Mucosa of descending colon (tissue), 3 donors: ENCODE measurements around the gene DTNA. TPM values are rescaled to one million over a fixed set of nuclear protein-coding genes. Genes with fewer than 3 reads are reported as not detected.
"Not testable (repeated sequence)": the region's sequence is repeated elsewhere in the genome, so short reads cannot be mapped to it uniquely, and the experiment has no call there.

Experiments used
- ATAC-seq: fragments of 200-7000 bp; cut with Tn5 transposase; one replicate; pipeline ENCODE4 v1.9.1; 2020; ENCODE audit warnings: mild to moderate bottlenecking, moderate library complexity
- DNase-seq, 3 donors: peaks; one replicate each; pipeline ENCODE4 v3.0.0-alpha.2; 2020
- H3K36me3 ChIP-seq: fragments of 200-600 bp; one replicate; pipeline ENCODE4 v1.8.0; 2021; ENCODE audit warnings: low read depth, mild to moderate bottlenecking
- H3K4me1 ChIP-seq: fragments of 200-600 bp; one replicate; pipeline ENCODE4 v1.8.0; 2021; ENCODE audit warnings: low read depth, mild to moderate bottlenecking
- H3K4me3 ChIP-seq: fragments of 200-600 bp; one replicate; pipeline ENCODE4 v1.8.0; 2021; ENCODE audit warnings: mild to moderate bottlenecking
- H3K9me3 ChIP-seq: fragments of 200-600 bp; one replicate; pipeline ENCODE4 v1.8.0; 2021; ENCODE audit warnings: mild to moderate bottlenecking
- intact Hi-C, 2 donors: fragments of 100-400 bp; cut with DNase I in 1 of 2; cut with micrococcal nuclease in 1 of 2; formaldehyde crosslinking; loops; one replicate each; pipeline versions ENCODE4 v1.11.0 to v1.11.1; 2022; cut with DNase I, micrococcal nuclease
- total RNA-seq, 3 donors: library from RNA; stranded (reverse); fragmentation: NEBNext Ultra II Directional in 2 of 3; extraction: Animal tissue kit (Norgen Biotek cat#: 25700) in 2 of 3; gene quantifications; one replicate each; pipeline versions ENCODE4 v1.2.1 to v1.2.4, GENCODE V29; 2021 to 2023
- TF ChIP-seq, protein P1 (sequence below): fragments of 200-600 bp; IDR thresholded peaks from one replicate; pipeline ENCODE4 v1.8.0; 2022; ENCODE audit warnings: antibody characterized with exemption, mild to moderate bottlenecking
- donor health status: DM: no; HTN: no; CAD: no; lungs with moderate emphysema.
- donor health status: DM: no; HTN: no; CAD: no.
- donor health status: DM: no; HTN: yes; CAD: no.

The DTNA gene
- total RNA-seq, 3 donors from 2014 or later = 2.8 to 23.5 (median 7.4) TPM

GRCh38 chr18:34918856-34919255, 208.8 kb downstream of the DTNA start:
- ATAC-seq (no peak), DNase-seq (no peak)
- intact Hi-C loops = no loop called here
- TF ChIP-seq, protein P1, sequence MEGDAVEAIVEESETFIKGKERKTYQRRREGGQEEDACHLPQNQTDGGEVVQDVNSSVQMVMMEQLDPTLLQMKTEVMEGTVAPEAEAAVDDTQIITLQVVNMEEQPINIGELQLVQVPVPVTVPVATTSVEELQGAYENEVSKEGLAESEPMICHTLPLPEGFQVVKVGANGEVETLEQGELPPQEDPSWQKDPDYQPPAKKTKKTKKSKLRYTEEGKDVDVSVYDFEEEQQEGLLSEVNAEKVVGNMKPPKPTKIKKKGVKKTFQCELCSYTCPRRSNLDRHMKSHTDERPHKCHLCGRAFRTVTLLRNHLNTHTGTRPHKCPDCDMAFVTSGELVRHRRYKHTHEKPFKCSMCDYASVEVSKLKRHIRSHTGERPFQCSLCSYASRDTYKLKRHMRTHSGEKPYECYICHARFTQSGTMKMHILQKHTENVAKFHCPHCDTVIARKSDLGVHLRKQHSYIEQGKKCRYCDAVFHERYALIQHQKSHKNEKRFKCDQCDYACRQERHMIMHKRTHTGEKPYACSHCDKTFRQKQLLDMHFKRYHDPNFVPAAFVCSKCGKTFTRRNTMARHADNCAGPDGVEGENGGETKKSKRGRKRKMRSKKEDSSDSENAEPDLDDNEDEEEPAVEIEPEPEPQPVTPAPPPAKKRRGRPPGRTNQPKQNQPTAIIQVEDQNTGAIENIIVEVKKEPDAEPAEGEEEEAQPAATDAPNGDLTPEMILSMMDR = no peak
- Histone ChIP-seq H3K4me3 (no peak overlapping the region), H3K9me3 (no peaks in the 10 kb centered on the region), H3K36me3 (no peaks in the 10 kb centered on the region), H3K4me1 (no peaks in the 10 kb centered on the region)

- Histone ChIP-seq H3K4me1 (no peaks in the 10 kb centered on the region), H3K36me3 (no peaks in the 10 kb centered on the region), H3K9me3 (no peaks in the 10 kb centered on the region), H3K4me3 (no peak overlapping the region)
- DNase-seq (no peak), ATAC-seq (no peak)
- TF ChIP-seq, protein P1 = no peak
- intact Hi-C loops = no loop called here
These were observed 211.1 kb downstream of the DTNA start for GRCh38 chr18:34921226-34921625.

DNA sequence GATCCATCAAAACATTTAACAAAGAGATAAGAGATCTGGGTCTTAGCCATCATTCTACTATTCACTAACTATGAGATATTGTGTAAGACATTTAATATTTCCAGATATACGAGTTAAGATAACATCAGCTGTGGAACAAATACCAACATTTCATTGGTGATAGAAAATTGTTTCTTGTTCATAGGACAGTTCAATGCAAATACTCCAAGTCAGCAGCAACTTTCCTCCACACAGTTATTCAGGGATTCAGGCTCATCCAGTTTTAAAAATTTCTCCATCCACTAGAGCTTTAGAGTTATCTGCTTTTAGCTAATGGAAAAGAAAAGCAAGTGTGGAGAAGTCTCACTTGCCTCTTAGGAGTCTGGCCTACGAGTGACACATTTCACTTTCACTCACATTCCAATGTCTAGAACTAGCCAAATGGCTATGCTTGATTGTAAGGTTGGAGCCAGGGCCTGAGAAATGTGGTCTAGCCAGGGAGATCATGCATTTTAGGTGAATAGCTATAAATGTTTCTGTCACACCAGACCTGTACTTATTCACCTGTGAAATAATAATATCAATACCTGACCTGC, 211.8 kb downstream of the DTNA start:
- TF ChIP-seq, protein P1 = no peak
- DNase-seq = no peak
- intact Hi-C loops = no loop called here

DNA sequence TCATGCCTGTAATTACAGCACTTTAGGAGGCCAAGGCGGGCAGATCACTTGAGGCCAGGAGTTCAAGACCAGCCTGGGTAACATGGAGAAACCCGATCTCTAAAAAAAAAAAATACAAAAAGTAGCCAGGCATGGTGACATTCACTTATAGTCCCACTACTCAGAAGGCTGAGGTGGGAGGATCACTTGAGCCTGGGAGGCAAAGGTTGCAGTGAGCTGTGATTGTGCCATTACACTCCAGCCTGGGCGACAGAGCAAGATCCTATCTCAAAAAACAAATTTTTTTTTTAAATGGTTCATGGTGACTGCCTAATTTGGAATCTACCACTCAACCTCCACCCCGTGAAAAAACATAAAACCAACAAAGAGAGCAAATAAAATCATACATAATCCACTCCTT, 212.5 kb downstream of the DTNA start:
- DNase-seq, H3K9me3 ChIP-seq, ATAC-seq, intact Hi-C loops, H3K4me3 ChIP-seq, H3K36me3 ChIP-seq, H3K4me1 ChIP-seq: not testable (repeated sequence)

More for the DNA sequence above, 211.8 kb downstream of the DTNA start:
- Histone ChIP-seq H3K9me3 (no peaks in the 10 kb centered on the region), H3K36me3 (no peaks in the 10 kb centered on the region), H3K4me1 (no peaks in the 10 kb centered on the region), H3K4me3 (no peak overlapping the region)
- ATAC-seq = no peak

GRCh38 chr18:34923911-34924310, 213.8 kb downstream of the DTNA start:
- H3K4me3 ChIP-seq = no peak overlapping the region
- ATAC-seq = no peak
- no peaks in the 10 kb centered on the region for H3K36me3 ChIP-seq
- TF ChIP-seq, protein P1 = no peak
- no peaks in the 10 kb centered on the region for H3K9me3 ChIP-seq
- no peaks in the 10 kb centered on the region for H3K4me1 ChIP-seq
- no peak for DNase-seq
- intact Hi-C loops = no loop called here

- no peaks in the 10 kb centered on the region for H3K4me1 ChIP-seq
- no peaks in the 10 kb centered on the region for H3K36me3 ChIP-seq
- intact Hi-C loops = no loop called here
- TF ChIP-seq, protein P1 = no peak
- no peaks in the 10 kb centered on the region for H3K9me3 ChIP-seq
- ATAC-seq = no peak
- H3K4me3 ChIP-seq = no peak overlapping the region
- DNase-seq = no peak
These were observed 216.6 kb downstream of the DTNA start for GRCh38 chr18:34926683-34927082.
